HG03521 (cell line): ENCODE results near the gene FAM24A.
"Not testable (repeated sequence)": the region's sequence is repeated elsewhere in the genome, so short reads cannot be mapped to it uniquely, and the experiment has no call there.

ENCODE experiments used
- ATAC-seq: cut with Tn5 transposase; IDR thresholded peaks from one replicate; pipeline ENCODE4 v1.9.1; 2021; ENCODE audit warnings: mild to moderate bottlenecking, moderate library complexity; ENCODE audit not compliant: unreplicated experiment

Gene FAM24A, protein sequence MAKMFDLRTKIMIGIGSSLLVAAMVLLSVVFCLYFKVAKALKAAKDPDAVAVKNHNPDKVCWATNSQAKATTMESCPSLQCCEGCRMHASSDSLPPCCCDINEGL

GRCh38 chr10:122910310-122910709, at the start of gene FAM24A:
FAM24A (plus strand) TSS chr10:122910610; CDS start chr10:122911635, 1,025 bp downstream.
- no peak for ATAC-seq

DNA sequence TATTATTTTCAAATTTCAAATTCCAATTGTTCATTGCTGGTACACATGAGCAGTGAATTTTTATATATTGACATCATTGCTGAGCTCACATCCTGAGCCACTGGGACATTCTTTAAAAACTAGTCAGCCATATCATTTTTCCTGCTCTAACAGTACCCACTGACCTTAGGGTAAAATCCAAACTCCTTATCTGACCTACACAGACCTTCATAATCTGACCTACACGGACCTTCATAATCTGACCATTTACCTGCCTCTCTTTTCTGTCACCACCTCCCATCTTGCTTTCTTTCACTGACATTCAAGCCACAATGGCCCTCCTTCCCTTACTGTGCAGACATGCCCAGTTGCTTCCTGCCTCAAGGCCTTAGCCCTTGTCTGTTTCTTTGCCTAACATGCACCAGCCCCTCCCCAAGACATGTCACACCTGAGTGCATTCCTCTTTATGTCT, 48.7 kb upstream of the FAM24A start:
- no peak for ATAC-seq

DNA sequence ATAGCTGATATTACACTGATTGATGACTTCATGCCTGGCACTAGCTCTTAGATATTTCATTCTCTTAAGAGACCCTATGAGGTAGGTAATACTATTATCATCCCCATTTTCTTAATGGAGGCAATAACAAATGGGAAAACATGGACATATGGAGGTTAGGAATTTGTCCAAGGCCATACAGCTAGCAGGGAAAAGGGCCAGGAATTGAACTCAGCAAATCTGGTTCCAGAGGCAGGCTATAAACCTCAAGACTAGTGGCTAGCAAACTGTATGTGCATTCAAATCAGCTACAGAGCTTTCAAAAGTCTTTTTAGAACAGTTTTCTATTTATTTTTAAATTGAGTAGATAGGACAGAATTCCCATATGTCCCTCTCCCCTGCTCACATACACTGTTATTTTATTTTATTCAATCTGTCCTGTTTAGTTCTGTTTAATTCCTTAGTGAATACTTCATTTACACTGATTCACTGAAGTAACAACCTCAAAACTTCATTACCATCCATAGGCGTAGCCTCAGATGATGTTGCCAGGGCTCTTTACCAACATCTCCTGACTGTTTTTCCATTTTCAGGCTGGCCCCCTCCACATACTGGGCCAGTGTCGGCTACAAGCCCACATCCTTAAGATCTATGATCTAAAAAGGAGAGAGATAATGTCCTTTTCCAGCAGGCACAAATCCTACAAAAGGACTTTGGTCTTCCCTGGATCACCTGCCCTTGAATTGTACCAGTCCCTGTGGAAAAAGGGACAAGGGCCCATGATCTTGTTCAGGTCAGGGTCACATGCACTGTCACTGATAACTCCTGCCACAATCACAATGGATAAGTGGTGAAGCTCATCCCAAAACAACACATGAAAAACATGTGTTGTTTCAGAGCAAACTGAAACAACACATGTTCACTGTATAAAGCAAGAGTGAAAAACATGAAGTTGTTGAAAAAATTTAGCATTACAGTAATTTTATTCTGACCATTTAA, 46.9 kb upstream of the FAM24A start:
- no peak for ATAC-seq

GRCh38 chr10:122864194-122864592, 46.2 kb upstream of the FAM24A start:
- ATAC-seq: no peak

DNA sequence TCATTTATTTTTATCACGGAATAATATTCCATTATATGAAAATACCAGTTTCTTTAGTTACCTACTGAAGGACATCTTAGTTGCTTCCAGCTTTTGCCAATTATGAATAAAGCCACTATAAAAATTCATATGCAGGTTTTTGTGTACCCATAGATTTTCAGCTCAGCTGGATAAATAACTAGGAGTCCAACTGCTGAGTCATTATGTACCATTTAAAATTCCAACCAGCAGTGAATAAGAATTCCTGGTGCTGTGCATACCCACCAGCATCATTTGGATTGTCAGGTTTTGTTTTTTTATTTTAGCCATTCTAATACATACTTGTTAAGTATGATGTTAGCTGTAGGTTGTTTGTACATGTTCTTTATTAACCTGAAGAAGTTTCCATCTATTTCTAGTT, 45.5 kb upstream of the FAM24A start:
- no peak for ATAC-seq

DNA sequence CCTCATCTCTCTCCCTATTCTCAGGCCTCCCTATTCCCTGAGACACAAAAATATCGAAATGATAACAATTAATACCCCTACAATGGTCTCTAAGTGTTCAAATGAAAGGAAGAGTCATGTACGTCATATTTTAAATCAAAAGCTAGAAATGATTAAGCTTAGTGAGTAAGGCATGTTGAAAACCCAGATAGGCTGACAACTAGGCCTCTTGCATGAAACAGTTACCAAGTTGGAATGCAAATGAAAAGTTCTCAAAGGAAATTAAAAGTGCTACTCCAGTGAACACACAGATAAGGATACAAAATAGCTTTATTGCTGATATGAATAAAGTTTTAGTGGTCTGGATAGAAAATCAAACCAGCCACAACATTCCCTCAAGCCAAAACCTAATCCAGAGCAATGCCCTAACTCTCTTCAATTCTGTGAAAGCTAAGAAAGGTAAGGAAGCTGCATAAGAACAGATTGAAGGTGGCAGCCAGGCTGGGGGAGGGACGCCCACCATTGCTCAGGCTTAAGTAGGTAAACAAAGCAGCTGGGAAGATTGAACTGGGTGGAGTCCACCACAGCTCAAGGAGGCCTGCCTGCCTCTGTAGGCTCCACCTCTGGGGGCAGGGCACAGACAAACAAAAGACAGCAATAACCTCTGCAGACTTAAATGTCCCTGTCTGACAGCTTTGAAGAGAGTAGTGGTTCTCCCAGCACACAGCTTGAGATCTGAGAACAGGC, 43.5 kb upstream of the FAM24A start:
- ATAC-seq: not testable (repeated sequence)

- not testable (repeated sequence) for ATAC-seq
Observed at GRCh38 chr10:122868768-122869167, 41.6 kb upstream of the FAM24A start.

DNA sequence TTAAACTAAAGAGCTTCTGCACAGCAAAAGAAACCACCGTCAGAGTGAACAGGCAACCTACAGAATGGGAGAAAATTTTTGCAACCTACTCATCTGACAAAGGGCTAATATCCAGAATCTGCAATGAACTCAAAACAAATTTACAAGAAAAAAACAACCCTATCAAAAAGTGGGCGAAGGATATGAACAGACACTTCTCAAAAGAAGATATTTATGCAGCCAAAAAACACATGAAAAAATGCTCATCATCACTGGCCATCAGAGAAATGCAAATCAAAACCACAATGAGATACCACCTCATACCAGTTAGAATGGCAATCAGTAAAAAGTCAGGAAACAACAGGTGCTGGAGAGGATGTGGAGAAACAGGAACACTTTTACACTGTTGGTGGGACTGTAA, 38.5 kb upstream of the FAM24A start:
- not testable (repeated sequence) for ATAC-seq

- ATAC-seq: no peak
Observed at GRCh38 chr10:122875843-122876466, 34.5 kb upstream of the FAM24A start.

GRCh38 chr10:122876467-122876855, 33.9 kb upstream of the FAM24A start:
- no peak for ATAC-seq

DNA sequence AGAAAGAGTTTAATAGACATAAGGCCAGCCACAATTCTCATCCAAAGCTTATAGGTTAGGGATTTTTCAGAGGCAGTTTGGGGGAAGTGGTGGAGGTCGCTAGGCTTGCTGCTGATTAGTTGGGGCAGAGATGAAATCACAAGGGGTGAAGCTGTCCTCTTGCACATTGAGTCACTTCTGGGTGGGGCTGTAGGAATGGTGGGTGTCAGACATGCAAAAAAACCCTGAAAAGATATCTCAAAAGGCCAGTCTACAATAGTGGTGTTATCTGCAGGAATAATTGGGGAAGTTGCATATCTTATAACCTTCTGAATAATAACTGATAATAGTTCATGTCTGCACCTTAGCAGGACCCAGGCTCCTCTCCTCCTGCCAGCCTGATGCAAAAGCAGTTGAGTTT, 33.1 kb upstream of the FAM24A start:
- no peak for ATAC-seq

- ATAC-seq: peak; percentile 14
Observed at GRCh38 chr10:122878799-122879338, 31.5 kb upstream of the FAM24A start.

- peak; percentile 79 for ATAC-seq
Observed at GRCh38 chr10:122879339-122880273, 30.8 kb upstream of the FAM24A start, which contains the start of gene FAM24B. FAM24B (minus strand) TSS chr10:122879581; CDS start chr10:122850515, 29,066 bp downstream.

DNA sequence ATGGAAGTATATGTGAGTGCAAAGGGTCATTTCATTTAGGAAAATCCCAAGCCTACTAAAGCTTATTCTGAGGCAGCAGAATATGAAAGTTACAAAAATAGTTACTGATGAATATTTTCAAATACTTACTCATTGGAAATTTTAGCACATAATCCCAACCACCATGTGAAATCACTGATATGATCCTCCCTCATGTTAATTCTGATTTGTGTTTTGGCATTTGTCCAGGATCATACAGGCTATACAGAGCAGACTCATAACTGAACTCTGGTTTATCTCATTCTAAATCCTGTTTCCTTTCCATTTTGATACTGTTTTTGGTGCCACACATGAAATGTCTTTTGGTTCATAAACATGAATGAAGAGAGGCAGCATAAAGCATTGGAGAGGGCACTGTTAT, 27.6 kb upstream of the FAM24A start:
- ATAC-seq: no peak

GRCh38 chr10:122884166-122884565, 26.2 kb upstream of the FAM24A start:
- no peak for ATAC-seq

DNA sequence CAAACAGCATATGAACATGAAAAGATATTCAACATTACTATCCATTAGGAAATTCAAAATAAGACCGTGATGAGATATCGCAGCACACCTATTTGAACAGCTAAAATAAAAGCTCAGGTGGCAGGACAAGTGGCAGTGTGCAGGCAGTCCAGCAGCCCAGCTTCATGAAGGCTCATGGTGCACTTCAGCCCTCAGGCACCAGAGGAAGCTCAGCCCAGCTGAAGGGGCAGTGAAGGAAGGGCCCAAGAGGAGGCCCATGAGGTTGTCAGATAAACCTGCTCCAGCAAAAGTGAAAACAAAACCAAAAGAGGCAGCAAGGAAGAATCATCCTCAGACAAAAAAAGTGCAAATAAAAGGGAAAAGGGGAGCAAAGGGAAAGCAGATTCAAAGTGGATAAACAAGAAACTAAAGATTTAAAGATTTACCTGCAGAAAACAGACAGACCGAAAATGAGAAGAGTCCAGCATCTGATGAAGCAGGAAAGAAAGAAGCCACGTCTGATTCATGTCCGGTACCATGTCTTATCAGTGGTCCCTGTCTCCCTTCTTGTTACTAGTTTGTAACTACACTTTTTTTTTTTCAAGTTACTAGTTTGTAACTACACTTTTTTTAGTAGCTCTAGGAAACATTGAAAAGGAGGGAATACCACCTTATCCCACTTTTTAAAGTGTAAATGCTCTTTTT, 16.0 kb upstream of the FAM24A start:
- no peak for ATAC-seq

DNA sequence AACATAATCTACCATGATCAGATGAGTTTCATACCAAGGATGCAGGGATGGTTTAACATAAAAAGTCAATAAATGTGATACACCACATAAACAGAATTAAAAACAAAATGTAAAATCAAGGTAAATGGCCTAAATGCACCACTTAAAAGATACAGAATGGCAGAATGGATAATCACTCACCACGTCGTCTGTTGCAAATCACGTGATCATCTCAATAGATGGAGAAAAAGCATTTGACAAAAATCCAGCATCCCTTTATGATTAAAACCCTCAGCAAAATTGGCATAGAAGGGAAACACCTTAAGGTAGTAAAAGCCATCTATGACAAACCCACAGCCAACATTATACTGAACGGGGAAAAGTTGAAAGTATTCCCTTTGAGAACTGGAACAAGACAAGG, 6.5 kb upstream of the FAM24A start:
- ATAC-seq: not testable (repeated sequence)

DNA sequence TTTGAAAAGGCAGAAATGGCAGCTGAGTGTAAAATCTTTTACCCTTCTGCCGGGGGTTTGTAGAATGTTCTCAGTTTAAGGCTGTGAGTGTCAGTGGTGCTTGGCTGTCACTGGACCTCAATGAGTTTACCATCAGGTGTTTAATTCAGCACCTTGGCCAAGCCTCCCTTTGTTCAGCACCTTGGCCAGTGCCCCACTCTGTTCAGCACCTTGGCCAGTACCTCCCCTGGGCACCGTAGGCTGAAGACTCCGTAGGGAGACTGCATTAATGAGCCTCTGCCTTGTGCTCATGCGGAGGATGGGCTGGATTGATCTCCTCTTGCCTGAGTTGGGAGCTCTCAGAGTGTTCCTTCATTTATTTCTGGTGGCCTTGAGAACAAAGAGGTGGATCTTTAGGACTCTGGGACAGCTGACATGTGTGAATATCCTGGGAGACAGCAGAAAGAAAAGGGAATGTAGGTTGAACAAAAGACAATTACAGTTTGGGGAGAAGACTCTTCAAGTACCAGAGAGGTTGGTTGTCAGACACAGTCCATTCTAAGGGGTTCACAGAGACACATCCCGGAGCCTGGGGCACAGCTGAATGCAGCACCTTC, 1.6 kb downstream of the FAM24A start:
- no peak for ATAC-seq

- ATAC-seq: no peak
Observed at GRCh38 chr10:122915700-122916099, 5.3 kb downstream of the FAM24A start.
